HepG2 (cell line): ENCODE results near the gene PDE4D. TPM values are rescaled to one million over a fixed set of nuclear protein-coding genes. Genes with fewer than 3 reads are reported as not detected.

Experiments used
- ARNTL ChIP-seq: sonication (generic); formaldehyde crosslinking; IDR thresholded peaks from 2 replicates; pipeline ENCODE4 v1.4.0; 2020; ENCODE audit warnings: mild to moderate bottlenecking, missing genetic modification reagents
- BORCS8-MEF2B ChIP-seq: sonication (generic); formaldehyde crosslinking; IDR thresholded peaks from 2 replicates; pipeline ENCODE4 v1.8.0; 2022; ENCODE audit warnings: mild to moderate bottlenecking, missing genetic modification reagents
- ELF3 ChIP-seq: IDR thresholded peaks from 2 replicates; pipeline ENCODE4 v1.6.1; 2016; ENCODE audit warnings: missing genetic modification reagents, missing compliant biosample characterization
- ESRRA ChIP-seq: sonication (generic); formaldehyde crosslinking; IDR thresholded peaks from 2 replicates; pipeline ENCODE4 v1.5.1; 2020; ENCODE audit warnings: mild to moderate bottlenecking, low read depth, missing genetic modification reagents
- FOXA3 ChIP-seq: IDR thresholded peaks from 2 replicates; pipeline ENCODE4 v1.6.1; 2016; ENCODE audit warnings: missing genetic modification reagents, missing compliant biosample characterization
- KDM5B ChIP-seq: sonication (generic); formaldehyde crosslinking; IDR thresholded peaks from 2 replicates; pipeline ENCODE4 v1.4.0; 2020; ENCODE audit warnings: missing genetic modification reagents, mild to moderate bottlenecking, borderline replicate concordance
- MED1 ChIP-seq: sonication (generic); formaldehyde crosslinking; IDR thresholded peaks from 2 replicates; pipeline ENCODE4 v1.4.0; 2020; ENCODE audit warnings: missing genetic modification reagents
- NFE2L1 ChIP-seq: sonication (generic); formaldehyde crosslinking; IDR thresholded peaks from 2 replicates; pipeline ENCODE4 v1.4.0; 2020; ENCODE audit warnings: missing genetic modification reagents, mild to moderate bottlenecking, borderline replicate concordance
- NR2F6 ChIP-seq, 2 experiments: IDR thresholded peaks; 2 replicates each; pipeline ENCODE4 v1.6.1; 2016; ENCODE audit warnings: antibody characterized with exemption in 1 of 2, mild to moderate bottlenecking in 1 of 2
- PAXIP1 ChIP-seq: sonication (generic); formaldehyde crosslinking; conservative IDR thresholded peaks from 2 replicates; pipeline ENCODE4 v1.4.0; 2020; ENCODE audit warnings: mild to moderate bottlenecking, missing genetic modification reagents, moderate library complexity
- POGK ChIP-seq: sonication (generic); formaldehyde crosslinking; conservative IDR thresholded peaks from 2 replicates; pipeline ENCODE4 v1.8.0; 2022; ENCODE audit warnings: mild to moderate bottlenecking, moderate library complexity, missing genetic modification reagents
- PPARG ChIP-seq: conservative IDR thresholded peaks from 2 replicates; pipeline ENCODE4 v1.6.1; 2016; ENCODE audit warnings: missing biosample characterization, missing genetic modification reagents
- SIX4 ChIP-seq: sonication (generic); formaldehyde crosslinking; IDR thresholded peaks from 2 replicates; pipeline ENCODE4 v1.4.0; 2020; ENCODE audit warnings: missing genetic modification reagents
- SMAD3 ChIP-seq: sonication (generic); formaldehyde crosslinking; IDR thresholded peaks from 2 replicates; pipeline ENCODE4 v1.4.0; 2020; ENCODE audit warnings: missing genetic modification reagents
- U2AF2 ChIP-seq: fragments of 200-400 bp; formaldehyde crosslinking; IDR thresholded peaks from 2 replicates; pipeline ENCODE4 v1.6.1; 2017; ENCODE audit warnings: low read depth, mild to moderate bottlenecking, low read length
- ZFYVE20 ChIP-seq: sonication (generic); formaldehyde crosslinking; IDR thresholded peaks from 2 replicates; pipeline ENCODE4 v1.8.0; 2023; ENCODE audit warnings: low read depth, mild to moderate bottlenecking, moderate library complexity, missing genetic modification reagents, borderline replicate concordance
- ZNF510 ChIP-seq: sonication (generic); formaldehyde crosslinking; IDR thresholded peaks from 2 replicates; pipeline ENCODE4 v1.4.0; 2020; ENCODE audit warnings: low read depth, mild to moderate bottlenecking, missing genetic modification reagents
- ZNF574 ChIP-seq: sonication (generic); formaldehyde crosslinking; IDR thresholded peaks from 2 replicates; pipeline ENCODE4 v1.4.0; 2020; ENCODE audit warnings: missing genetic modification reagents
- ZNF615 ChIP-seq: sonication (generic); formaldehyde crosslinking; IDR thresholded peaks from 2 replicates; pipeline ENCODE4 v1.5.0; 2020; ENCODE audit warnings: mild to moderate bottlenecking, missing genetic modification reagents, borderline replicate concordance
- polyA plus RNA-seq, 8 experiments: library from polyadenylated mRNA; depleted of rRNA in 3 of 8; stranded (reverse) in 7 of 8; unstranded in 1 of 8; fragments of >200 nt; fragmentation: Illumina TruSeq in 4 of 8; extraction: Trizol in 4 of 8; gene quantifications; 2 replicates each; pipeline versions ENCODE4 v1.2.1 to v1.2.3, GENCODE V29; 2011 to 2016; ENCODE audit warnings: low read depth in 4 of 8, missing spikeins in 1 of 8, mixed read lengths in 1 of 8; ENCODE audit not compliant: insufficient read depth in 1 of 8
- total RNA-seq, 5 experiments: library from RNA; depleted of rRNA; stranded (reverse); fragments of >200 nt; fragmentation: Illumina TruSeq; extraction: Trizol; gene quantifications; 2 replicates each; pipeline ENCODE4 v1.2.3, GENCODE V29; 2016; ENCODE audit warnings: low read depth in 1 of 5
- TF ChIP-seq, protein P1 (sequence below): sonication (generic); formaldehyde crosslinking; IDR thresholded peaks from 2 replicates; pipeline ENCODE4 v1.9.0; 2022; ENCODE audit warnings: missing genetic modification reagents, mild to moderate bottlenecking, borderline replicate concordance

Gene PDE4D
- total and polyA plus RNA-seq, 2 of the 13 experiments (the other 11 are each of a cell fraction or from before 2014, with no cell fraction given): 7.0 to 12.2 TPM

DNA sequence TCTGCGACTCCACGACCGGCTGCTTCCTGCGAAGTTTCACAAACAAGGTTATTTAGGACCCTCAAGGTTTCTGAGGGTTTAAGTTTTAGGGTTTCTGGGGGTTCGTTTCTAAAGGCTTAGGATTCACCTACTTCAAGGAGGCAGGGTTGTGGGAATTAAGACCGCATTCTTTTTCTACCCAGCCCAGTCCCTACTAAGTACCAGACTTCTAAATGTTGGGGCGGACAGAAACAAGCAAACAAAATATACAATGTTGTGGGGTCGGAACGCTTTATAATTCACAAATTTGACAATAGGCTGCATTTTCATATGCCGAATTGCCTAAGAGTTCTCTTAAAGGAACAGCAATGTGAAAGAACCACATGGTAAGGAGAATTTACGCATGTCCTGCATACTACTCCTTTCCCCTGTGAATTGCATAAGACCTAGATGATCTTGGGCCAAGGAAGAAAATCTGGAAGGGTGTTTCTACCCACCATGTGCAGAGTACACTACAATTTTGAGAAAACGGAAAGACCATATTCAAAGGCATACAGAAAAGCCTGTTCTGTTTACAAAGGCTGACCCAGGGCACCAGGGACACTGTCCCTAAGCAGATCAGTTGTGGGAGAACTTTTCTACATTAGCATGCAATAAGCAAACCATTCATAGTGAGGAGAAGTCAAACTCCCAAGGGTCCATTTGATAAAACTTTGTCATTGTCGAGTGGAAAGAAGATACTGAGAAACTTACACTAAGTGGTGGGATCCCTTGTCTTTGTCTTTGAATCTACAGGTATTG, 853.3 kb downstream of the PDE4D start (continued):
- TF ChIP-seq MED1: 0 out of 2 replicates have a peak, but pooled peaks have one; percentile 19
- TF ChIP-seq ARNTL (CRISPR knock-in tag): no peak
- TF ChIP-seq ZNF615 (CRISPR knock-in tag): no peak
- no peak for TF ChIP-seq ELF3 (CRISPR knock-in tag)
- TF ChIP-seq ZNF574: no peak
- no peak for TF ChIP-seq U2AF2
- TF ChIP-seq ZNF510: no peak
- no peak for TF ChIP-seq NFE2L1 (CRISPR knock-in tag)
- peak; percentile 63 for TF ChIP-seq FOXA3
- TF ChIP-seq PAXIP1 (CRISPR knock-in tag): peak; percentile 60
- TF ChIP-seq, protein P1, sequence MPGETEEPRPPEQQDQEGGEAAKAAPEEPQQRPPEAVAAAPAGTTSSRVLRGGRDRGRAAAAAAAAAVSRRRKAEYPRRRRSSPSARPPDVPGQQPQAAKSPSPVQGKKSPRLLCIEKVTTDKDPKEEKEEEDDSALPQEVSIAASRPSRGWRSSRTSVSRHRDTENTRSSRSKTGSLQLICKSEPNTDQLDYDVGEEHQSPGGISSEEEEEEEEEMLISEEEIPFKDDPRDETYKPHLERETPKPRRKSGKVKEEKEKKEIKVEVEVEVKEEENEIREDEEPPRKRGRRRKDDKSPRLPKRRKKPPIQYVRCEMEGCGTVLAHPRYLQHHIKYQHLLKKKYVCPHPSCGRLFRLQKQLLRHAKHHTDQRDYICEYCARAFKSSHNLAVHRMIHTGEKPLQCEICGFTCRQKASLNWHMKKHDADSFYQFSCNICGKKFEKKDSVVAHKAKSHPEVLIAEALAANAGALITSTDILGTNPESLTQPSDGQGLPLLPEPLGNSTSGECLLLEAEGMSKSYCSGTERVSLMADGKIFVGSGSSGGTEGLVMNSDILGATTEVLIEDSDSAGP (CRISPR knock-in tag): 0 out of 2 replicates have a peak, but pooled peaks have one; percentile 16
- no peak for TF ChIP-seq ZFYVE20
- no peak for TF ChIP-seq SMAD3
- TF ChIP-seq BORCS8-MEF2B (CRISPR knock-in tag): no peak
- TF ChIP-seq SIX4: no peak
- no peak; the same call in 1 of the 2 replicates for TF ChIP-seq POGK (CRISPR knock-in tag)
- peak; percentile 63 for TF ChIP-seq NR2F6 (IDR thresholded peaks at IDR 0.05)
- TF ChIP-seq NR2F6 (CRISPR knock-in tag; IDR thresholded peaks at IDR 0.05): peak; percentile 59
- no peak for TF ChIP-seq ESRRA (CRISPR knock-in tag)
- TF ChIP-seq KDM5B (CRISPR knock-in tag): no peak
- TF ChIP-seq PPARG (CRISPR knock-in tag): no peak
